Stimulated activated naive CD4-positive, alpha-beta T cell (primary cell): ENCODE data around the gene FRMD1.

ENCODE experiments used
- DNase-seq, 6 experiments: peaks; one replicate each; lab custom pipeline; 2025; lab: John Stamatoyannopoulos, UW

Gene FRMD1

DNA sequence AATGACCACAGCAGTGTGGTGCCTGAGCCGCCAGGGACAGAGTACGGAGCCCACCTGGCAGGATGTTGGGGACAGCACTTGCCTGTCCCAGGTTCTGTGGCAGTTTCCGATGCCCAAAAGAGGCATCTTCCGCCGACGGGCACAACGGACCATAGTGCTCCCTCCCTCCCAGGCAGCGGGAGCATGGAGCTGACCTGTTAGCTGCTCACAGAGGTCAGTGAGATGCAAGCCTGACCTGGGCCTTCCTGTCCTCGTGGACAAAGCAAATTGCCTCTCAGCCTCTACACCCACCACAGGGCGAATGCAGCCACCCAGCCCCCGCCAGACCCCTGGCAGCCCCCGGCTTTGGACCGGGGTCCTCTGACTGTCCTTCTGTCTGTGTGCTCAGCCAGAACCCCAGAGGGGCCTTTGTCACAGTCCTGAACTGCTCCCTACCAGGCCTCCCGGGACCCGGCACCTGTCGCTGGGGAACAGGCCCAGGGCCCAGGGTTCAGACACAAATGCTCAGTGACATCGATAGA lies 16.2 kb upstream of the FRMD1 start:
- DNase-seq, result no peak

DNA sequence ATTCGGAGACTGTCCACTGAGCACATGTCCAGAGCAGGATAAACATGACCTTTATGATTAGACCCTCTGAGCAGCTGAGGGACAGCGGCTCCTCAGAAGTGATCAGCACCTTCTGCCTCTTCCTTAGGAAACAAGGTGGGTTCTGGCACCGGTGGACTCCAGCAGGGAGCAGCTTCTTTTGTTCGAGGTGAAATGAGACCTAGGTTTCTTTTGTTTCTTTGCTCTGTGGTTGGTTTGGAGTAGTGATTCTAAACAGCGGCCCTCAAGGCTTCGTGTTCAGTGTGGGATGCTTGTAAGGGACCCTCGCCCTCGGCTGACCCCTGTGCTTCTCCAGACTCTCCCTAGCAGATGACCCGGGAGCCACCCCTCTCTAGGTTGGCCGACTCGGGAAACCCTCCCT lies 14.6 kb upstream of the FRMD1 start:
- DNase-seq, result no peak

DNA sequence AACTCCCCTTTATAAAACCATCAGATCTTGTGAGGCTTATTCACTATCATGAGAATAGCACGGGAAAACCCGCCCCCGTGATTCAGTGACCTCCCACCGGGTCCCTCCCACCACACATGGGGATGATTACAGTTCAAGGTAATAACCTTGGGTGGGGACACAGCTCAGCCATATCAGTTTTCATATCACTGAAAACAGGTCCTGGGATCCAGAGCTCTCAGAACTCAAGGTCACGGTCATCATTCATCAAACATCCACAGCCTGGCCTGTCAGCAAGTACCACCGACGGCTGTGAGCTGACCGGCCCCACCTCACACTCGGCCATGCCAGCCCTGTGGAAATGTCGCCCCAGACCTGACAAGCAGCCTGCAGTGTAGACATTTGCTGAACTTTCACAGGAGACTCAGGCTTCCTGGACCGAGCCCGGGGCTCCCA lies 14.1 kb upstream of the FRMD1 start:
- no peak for DNase-seq

DNA sequence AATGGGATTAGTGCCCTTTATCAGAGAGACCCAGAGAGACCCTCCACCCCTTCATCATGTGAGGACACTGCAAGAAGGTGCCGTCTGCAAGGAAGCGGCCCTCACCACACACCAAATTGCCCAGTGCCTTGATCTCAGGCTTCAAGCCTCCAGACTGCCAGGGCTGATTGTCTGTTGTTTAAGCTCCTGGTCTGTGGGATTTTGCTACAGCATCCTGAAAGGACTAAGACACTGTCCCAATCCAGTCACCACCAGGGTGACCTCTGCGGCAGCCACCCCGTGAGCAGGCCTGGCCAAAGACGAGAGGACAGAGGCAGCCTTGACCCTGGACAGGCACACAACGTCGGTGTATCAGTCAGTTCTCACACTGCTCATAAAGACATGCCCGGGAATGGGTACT lies 13.5 kb upstream of the FRMD1 start:
- no peak for DNase-seq

DNA sequence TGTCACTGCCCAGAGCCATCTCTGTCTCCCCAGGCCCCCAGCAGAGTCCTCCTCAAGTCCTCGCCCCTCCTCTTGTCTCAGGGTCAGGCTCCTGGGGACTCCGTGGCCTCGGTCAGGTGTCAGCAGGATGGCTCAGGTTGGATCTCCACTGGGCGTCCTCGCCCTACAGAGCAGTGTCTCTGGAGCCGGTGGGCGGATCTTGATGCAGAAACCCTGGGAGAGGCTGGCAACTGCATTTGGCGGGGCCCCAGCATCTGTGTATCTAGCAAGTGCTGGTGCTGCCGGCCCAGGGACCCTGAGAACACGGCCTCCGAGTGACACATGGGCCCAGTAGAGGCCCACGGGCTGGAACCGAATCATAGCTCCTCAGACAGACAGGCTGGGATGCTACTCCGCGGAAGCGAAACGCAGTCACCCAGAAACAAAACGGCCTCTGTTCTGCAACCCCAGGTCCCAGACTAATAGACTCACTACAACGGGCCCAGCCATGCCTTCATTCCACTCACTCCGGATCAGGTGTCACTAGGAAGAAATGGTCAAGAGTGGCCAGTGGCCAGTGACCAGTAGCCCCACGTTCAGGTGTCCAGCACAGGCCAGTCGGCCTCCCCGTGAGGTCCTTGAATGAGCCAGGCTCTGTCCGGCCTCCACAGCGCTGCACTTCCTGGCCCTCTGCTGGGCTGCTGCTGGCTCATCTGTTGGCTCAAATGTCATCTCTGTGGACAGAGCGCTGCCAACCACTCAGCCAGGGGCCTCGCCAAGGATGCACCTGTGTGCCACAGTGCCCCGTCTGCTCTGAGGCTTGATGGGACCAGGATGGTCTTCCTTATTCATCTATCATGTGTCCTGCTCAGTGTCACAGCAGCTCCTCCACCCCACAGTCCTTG lies 12.6 kb upstream of the FRMD1 start:
- DNase-seq, result no peak

DNA sequence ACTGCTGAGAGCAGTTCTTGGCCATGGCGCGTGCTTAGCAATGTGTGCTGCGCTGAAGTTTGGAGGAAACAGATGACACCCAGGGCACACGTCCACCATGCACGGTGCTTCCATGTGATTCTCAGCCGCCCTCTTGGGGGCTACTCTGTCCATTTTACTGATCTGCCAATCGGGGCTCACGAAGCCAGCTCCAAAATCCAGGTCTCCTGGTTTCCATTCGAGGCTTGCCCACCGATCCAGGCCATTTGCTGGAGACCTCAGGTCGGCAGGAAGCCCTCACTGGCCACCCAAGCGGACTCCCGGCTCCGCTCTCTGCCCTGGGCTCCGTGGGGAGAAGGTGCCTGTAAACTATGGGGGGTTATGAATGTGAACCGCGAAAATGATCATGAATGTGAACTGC lies 11.7 kb upstream of the FRMD1 start:
- DNase-seq, result no peak

DNA sequence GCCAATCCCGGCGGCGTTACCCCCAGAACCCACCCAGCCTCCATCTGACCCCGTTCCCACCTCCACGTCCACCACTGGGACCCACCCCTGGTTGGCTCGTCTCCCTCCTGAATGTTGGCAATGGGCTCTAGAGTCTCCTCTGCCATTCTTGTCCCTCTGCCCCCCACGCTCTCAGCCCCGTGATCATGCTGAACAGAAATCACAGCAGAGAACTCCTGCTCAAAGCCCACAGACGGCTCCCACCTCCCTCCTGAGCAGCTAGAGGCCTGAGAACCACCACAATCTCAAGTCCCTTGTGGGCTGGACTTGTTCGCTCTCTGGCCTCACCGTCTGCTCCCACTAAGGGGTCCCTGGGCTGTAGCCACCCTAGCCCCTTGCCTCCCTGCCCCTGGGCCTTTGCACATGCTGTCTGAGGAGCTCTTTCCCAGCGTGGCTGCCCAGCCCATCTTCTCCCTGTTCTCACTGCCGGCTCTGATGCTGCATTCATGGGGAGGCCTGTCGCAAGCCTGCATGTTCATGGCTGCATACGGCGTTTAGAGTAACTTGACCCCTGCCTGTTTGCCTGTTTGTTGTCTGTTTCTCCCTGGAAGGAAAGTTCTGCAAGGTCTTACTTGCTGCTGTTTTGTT lies 11.2 kb upstream of the FRMD1 start:
- no peak for DNase-seq

DNA sequence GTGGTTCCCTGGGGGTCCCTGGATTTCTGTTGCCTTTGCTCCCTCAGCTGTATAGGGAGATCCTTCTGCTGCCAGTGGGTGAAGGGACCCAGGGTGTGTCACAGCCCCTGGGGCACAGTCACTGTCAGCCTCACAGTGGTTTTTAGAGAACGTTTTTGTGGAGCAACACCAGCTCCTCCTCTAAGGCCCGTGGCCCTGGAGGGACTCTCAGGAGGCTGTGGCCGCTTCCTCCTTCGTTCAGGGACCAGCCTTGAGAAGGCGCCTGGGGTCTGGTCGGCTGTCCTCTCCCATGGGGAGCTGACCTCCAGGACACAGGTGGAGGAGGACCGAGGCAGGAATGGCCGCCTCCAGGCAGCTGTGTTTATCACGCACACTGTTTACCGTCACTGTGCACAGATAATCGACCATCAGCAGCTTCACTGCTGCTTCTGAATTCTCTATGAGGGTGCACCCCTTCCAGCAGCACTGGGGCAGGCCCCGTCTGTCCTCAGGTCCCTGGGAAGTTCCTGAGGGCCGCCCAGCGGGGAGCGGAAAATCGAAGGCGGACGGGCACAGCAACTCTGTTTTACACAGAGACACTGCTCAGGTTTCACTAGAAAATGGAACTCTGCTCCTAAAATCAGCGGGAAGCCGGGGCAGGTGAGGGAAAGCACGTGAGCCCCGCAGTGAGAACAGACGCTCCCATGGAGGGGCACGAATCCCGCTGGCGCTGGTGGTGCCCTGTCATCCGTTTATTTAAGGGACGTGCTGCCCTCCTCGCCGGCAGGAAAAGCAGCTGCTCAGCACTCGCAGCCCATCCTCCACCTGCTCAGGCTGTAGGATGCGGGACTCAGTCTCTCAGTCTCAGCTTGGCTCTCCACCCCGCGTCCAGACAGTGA lies 10.4 kb upstream of the FRMD1 start:
- no peak for DNase-seq

DNA sequence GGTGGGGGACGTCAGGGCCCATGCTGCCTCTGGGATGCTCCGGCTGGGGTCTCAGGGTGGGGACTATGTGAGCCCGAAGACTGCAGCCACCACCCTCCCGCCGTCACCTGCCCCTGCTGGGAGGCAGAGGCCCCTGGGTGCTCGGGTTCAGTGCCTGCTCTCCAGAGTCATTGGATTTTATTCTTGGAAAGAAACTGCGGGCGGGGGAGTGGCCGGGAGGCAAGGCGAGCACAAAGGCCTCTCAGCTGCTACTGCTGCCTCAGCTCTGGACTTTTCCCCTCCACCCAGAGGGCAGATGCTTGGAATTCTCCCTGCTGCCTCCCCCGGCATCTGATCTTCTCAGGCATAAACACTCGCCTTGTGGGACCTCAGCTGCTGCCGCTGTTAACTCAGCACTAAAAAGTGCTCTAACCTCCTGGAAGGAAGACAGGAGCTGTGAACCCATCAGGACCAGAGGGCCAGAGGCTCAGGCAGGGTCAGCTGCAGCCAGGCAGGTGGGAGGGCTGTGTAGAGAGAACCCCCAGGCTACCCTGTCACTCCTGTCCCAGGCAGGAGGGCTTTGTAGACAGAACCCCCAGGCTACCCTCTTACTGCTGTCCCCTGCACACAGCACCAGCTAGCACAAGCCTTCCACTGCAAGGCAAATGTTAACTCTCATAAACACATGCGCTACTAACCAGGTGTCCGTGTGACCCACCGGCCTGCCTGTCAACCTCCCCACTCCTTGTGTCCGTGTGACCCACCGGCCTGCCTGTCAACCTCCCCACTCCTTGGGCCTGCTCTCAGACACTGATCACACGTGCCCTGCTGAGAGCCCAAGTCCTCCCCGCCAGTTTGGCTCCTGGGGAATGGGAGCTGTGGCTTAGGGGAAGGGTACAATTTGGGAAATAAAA lies 9.4 kb upstream of the FRMD1 start:
- DNase-seq, result no peak

DNA sequence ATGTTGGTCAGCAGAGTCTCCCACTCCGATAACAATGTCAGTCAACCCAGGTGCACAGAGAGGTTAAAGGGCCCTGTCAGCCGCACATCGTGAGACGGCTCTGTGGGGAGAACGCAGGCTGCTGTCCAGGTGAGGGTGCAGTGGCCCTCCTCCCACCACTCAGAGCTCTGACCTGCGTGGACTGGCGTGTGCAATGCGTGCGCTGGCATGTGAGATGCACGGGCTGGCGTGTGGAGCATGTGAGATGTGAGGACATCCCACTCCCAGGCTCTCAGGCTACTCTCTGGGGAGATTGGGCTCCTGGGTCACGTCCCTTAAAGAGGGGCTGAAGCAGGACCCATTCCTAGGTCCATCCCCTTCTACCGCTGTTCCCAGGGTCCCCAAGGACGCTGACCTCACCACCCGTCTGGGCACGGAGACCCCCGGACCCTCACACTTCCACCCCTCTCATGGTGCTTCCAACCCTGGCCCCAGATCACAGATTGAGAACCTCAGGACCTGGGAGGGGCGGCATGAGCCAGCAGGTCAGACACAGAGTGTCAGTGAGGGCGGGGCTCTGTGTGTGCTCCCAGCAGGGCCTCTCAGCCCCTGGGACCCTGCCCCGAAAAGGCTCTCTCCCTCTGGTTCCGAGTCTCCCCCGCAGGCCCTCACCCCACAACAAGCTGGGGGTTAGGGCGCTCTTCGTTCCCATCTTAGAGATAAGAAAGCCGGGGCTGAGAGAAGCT lies 8.6 kb upstream of the FRMD1 start:
- DNase-seq, result no peak

DNA sequence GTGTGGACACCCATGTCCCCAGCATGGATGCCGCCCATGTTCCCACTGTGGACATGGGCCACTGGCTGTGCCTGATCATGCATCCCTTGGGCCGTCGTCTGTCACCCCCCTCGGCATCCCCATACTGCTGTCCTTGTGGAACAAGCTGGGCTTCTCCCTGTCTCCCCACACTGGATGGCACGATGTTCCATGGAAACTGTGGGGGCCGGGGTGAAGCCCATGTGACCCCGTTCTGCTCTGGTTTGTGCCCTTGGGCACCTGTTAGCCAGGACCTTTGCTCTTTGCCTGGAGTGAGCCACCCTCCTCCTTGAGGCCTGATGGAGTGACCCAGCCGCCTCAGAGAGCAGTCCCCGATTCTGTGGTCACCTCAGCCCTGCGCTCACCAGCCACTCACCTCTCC lies 7.6 kb upstream of the FRMD1 start:
- no peak for DNase-seq

DNA sequence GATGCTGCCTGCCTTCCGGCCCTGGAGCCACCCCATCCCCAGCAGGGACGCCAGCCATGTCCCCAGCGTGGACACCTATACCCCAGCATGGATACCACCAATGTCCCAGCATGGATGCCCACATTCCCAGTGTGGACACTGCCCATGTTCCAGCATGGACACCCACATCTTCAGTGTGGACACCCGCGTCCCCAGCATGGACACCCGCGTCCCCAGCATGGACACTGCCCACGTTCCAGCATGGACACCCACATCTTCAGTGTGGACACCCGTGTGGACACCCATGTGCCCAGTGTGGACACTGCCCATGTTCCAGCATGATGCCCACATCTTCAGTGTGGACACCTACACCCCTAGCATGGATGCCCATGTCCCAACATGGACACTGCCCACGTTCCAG lies 7.1 kb upstream of the FRMD1 start:
- no peak for DNase-seq

DNA sequence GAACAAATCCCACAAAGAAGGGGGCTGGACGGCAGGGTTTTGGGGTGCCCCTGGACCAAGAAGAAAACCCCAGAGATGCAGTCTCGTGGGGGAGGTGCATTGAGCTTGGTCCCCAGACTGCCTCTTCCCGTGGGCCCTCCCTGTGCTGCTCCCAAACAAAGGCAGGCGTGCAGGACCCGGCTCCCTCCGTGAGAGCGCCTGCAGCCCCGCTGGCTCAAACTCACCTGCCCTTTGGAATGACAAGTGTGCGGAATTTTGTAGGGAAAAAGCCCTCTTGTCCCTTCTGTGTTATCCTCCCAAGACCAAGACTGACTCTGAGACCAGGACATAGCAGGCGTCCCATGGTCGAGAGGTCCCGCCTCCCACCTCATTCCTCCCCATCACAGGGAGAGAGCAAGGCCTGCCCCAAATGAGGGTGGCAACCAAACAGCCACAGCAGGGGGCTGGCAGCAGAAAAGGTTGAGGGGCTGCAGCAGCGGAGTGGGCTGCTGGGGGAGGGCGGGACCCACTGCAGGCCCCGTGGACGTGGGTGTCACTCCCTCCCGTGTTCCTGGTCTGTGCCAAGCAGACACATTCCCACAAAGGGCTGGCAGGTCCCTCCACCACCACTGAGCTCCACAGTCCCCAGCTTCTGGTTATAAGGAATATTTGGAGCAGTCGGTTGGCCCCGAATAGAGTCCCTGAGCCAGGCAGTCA lies 5.6 kb upstream of the FRMD1 start:
- no peak for DNase-seq

DNA sequence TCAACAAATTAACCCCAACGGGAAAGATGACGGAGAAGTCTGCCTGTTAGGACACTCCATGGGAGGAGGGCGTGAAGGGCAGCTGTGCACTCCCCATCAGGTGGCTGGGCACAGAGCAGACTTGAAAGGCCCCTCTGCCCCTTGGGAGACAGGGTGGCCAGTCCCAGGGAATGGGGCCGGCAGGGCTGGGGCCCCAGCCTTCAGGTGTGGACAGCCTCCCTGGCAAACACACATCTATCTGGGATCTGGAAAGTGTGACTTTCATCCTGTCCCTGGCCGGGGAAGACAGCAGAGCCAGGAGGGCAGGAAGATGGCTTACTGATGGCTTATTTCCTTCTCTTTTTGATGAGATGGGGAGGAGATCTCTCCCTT lies 4.5 kb upstream of the FRMD1 start:
- DNase-seq, result no peak

DNA sequence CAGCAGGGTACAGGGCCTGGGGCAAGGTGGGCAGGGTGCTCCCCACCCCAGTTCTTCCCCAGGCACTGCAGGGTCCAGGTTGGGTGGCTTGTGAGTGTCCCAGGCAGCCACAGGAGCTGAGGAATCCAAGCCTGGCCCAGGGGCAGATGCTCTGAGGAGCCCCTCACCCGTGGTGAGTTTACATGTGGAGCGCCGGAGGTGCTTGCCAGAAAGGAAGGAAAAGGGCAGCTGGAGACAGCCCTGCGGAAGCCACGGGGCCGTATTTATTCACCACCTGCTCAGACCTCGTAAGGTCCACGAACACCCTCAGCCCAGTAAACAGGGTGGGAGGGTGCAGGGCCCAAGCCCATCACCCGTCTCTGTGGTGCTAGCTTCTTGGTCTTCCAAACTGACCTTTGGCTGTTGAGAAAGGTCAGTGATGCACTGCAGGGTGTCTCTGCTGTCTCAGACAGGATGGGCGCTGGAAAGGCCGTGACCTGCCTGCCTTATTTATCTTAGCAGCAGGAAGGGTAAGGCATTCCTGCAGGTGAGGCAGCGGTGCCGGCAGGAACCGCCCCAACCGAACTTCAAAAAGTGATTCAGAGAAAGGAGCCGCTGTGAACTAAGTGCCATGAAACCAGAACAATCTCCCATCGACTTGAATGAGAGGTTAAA lies 4.0 kb upstream of the FRMD1 start:
- DNase-seq, result no peak

DNA sequence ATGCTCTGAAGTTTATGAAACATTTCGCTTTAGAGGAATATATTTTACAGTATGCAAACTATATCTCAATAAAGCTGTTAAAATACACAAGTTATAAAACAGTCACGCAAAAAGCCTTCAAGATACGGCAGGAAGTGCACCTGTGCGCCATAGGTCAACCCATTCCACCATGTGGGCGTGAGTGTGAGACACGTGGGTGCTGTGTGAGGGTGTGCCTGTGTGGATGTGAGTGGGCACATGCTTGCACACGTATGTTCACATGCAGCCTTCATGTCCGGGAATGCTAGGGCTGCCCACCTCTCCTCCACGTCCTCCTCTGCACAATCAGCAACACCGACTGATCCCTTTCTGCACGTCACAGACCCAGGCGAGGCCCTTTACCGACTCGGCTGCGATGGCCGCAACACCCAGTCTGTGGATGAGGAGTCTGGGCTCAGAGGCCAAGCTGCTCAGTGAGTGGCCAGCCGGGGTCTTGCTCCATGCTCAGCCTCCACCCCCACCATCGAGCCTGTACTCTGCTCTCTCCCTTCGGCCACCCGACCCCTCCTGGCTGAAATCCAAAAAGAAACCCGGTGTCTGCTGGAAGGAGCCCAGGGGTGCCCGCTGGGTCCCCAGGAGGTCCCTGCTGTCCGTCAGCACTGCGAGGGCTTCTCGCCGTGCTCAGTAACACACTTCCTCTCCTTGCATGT lies 3.0 kb upstream of the FRMD1 start:
- DNase-seq, result no peak

DNA sequence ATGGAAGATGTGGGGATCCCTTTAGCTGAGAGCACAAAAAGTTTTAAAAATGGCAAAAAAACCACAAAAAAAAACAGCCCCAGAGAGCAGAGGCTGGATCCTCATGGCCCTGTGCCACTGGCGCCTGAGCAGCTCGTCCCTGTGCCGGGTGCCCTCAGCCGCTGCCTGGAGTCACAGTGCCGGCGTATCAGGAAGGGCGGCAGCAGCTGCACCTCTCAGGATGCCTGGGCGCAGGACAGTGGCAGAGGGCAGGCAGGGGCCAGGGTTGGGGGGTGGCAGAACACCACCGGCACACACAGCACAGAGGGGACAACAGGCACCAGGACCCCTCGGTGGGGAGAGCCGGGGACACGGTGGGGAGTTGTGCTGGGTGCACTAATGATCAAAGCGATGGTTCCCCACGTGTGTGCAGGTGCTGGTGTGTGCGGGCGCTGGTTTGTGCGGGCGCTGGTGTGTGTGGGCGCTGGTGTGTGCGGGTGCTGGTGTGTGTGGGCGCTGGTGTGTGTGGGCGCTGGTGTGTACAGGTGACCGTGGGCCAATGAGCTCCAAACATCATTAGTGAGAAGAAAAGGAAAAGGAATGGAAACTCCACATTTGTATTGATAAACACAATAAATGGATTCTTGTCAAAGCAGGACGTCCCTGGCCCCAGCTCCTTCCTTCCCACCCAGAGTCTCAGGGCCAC lies 1.5 kb upstream of the FRMD1 start:
- DNase-seq, result no peak

DNA sequence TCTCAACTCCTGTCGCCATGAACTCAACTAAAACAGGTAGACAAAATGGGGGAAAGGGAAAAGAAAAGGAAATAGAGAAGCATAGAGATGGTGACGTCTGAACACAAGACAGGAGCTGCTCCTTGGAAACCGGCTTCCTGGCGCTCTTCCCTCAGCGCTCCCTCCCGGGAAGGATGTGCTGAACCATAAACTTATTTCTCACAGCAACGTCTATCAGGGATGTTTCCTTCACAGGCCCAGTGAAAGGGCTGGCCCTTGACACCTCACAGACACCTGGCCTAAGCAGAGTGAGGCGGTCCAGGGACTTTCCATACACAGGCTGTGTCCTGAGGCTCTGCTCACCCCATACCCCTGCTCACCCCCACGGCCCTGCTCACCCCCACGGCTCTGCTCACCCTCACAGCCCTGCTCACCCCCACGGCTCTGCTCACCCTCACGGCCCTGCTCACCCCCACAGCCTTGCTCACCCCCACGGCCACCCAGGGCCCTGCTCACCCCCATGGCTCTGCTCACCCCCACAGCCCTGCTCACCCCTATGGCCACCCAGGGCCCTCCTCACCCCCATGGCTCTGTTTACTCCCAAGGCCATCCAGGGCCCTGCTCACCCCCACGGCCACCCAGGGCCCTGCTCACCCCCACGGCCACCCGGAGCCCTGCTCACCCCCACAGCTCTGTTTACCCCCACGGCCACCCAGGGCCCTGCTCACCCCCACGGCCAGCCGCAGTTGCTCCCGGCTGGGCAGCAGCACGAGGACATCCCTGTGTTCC lies 653 bp downstream of the FRMD1 start:
- no peak for DNase-seq
